H1 (cell line): ENCODE data around the gene PBX1. TPM values are rescaled to one million over a fixed set of nuclear protein-coding genes. Genes with fewer than 3 reads are reported as not detected.

Source experiments
- CTCF ChIA-PET: fragments of 300-600 bp; sonication (Branson Sonifier 250); formaldehyde crosslinking; loops from one replicate; lab custom pipeline; 2021; ENCODE audit not compliant: partially characterized antibody; lab: Charles Lee
- POLR2A ChIA-PET: fragments of 300-600 bp; sonication (Branson Sonifier 250); formaldehyde crosslinking; loops from one replicate; lab custom pipeline; 2021; ENCODE audit warnings: inconsistent platforms; ENCODE audit not compliant: partially characterized antibody; lab: Charles Lee
- DNase-seq, 2 experiments: peaks; one replicate each; pipeline versions ENCODE4 v3.0.0 to v3.0.0-alpha.2; 2010 to 2022; ENCODE audit warnings: low spot score in 2 of 2, low read depth in 1 of 2, mixed read lengths in 1 of 2
- FAIRE-seq: peaks from 2 replicates; lab custom pipeline; 2011; peaks lifted over from hg19 to GRCh38; lab: Jason Lieb, UNC
- H2AFZ ChIP-seq: 2 replicates; pipeline ENCODE4 v1.8.1; 2012; ENCODE audit warnings: low read length, inconsistent platforms
- H2AK5ac ChIP-seq: 2 replicates; pipeline ENCODE4 v1.6.1; 2013; ENCODE audit warnings: low read depth, low read length
- H2BK120ac ChIP-seq: replicated peaks from 2 replicates; pipeline ENCODE3; 2013; ENCODE audit warnings: low read depth, low read length, inconsistent platforms
- H2BK12ac ChIP-seq: 2 replicates; pipeline ENCODE4 v1.6.1; 2013; ENCODE audit warnings: low read depth, low read length
- H2BK15ac ChIP-seq: 2 replicates; pipeline ENCODE4 v1.6.1; 2013; ENCODE audit warnings: low read length
- H2BK20ac ChIP-seq: 2 replicates; pipeline ENCODE4 v1.6.1; 2013; ENCODE audit warnings: low read length
- H2BK5ac ChIP-seq: 2 replicates; pipeline ENCODE4 v1.6.1; 2013; ENCODE audit warnings: low read depth, low read length
- H3K14ac ChIP-seq: 2 replicates; pipeline ENCODE4 v1.6.1; 2013; ENCODE audit warnings: inconsistent platforms; ENCODE audit not compliant: insufficient read length
- H3K18ac ChIP-seq: 2 replicates; pipeline ENCODE4 v1.6.1; 2013; ENCODE audit warnings: low read length; ENCODE audit errors: extremely low read depth
- H3K23ac ChIP-seq: 2 replicates; pipeline ENCODE4 v1.6.1; 2013; ENCODE audit warnings: inconsistent platforms; ENCODE audit not compliant: insufficient read length
- H3K23me2 ChIP-seq: 2 replicates; pipeline ENCODE4 v1.6.1; 2013; ENCODE audit warnings: low read depth, low read length
- H3K27ac ChIP-seq: 2 replicates; pipeline ENCODE4 v1.6.1; 2011; ENCODE audit warnings: low read depth, low read length, inconsistent platforms
- H3K27me3 ChIP-seq, 4 experiments: replicated peaks in 1 of 4; 1 replicate in 1 of 4; 2 replicates in 3 of 4; pipeline versions ENCODE4 v1.6.1 to v1.8.1; 2011 to 2013; ENCODE audit warnings: low read length in 3 of 4, mild to moderate bottlenecking in 3 of 4, inconsistent platforms in 2 of 4, mixed read lengths in 2 of 4, moderate library complexity in 1 of 4; ENCODE audit not compliant: control insufficient read depth in 3 of 4, insufficient read depth in 3 of 4; ENCODE audit errors: extremely low read depth in 1 of 4
- H3K36me3 ChIP-seq, 4 experiments: 2 replicates each; pipeline versions ENCODE4 v1.6.1 to v1.8.1; 2011 to 2013; ENCODE audit warnings: mild to moderate bottlenecking in 4 of 4, low read length in 3 of 4, moderate library complexity in 2 of 4, control low read depth in 1 of 4, inconsistent platforms in 1 of 4; ENCODE audit not compliant: insufficient read depth in 4 of 4, control insufficient read depth in 2 of 4
- H3K4ac ChIP-seq: replicated peaks from 2 replicates; pipeline ENCODE3; 2013; ENCODE audit warnings: low read length, low read depth, mixed read lengths, inconsistent platforms; ENCODE audit not compliant: insufficient read length
- H3K4me1 ChIP-seq, 4 experiments: replicated peaks in 1 of 4; 1 replicate in 1 of 4; 2 replicates in 3 of 4; pipeline versions ENCODE4 v1.6.1 to v1.8.1; 2011 to 2013; ENCODE audit warnings: low read length in 3 of 4, inconsistent platforms in 2 of 4, mixed read lengths in 1 of 4; ENCODE audit not compliant: insufficient read depth in 4 of 4, control insufficient read depth in 3 of 4
- H3K4me2 ChIP-seq, 2 experiments: 2 replicates each; pipeline versions ENCODE4 v1.6.1 to v1.8.1; 2011 to 2013; ENCODE audit warnings: low read depth in 2 of 2, low read length in 2 of 2, control low read depth in 1 of 2, inconsistent platforms in 1 of 2, mild to moderate bottlenecking in 1 of 2; ENCODE audit not compliant: insufficient read depth in 1 of 2
- H3K4me3 ChIP-seq, 4 experiments: fragments of 200-600, 300-600 bp in 1 of 4; sonication (generic), shearing (Covaris generic), sonication (Bioruptor Twin) in 1 of 4; 2 replicates each; pipeline versions ENCODE4 v1.5.1 to v1.8.1; 2011 to 2016; ENCODE audit warnings: low read length in 4 of 4, low read depth in 3 of 4, control low read depth in 2 of 4, inconsistent platforms in 2 of 4, mild to moderate bottlenecking in 2 of 4, mixed read lengths in 1 of 4, moderate library complexity in 1 of 4; ENCODE audit not compliant: insufficient read depth in 2 of 4; ENCODE audit errors: extremely low read depth in 1 of 4
- H3K56ac ChIP-seq: replicated peaks from 2 replicates; pipeline ENCODE3; 2013; ENCODE audit warnings: low read depth, mild to moderate bottlenecking, mixed read lengths, low read length, inconsistent platforms; ENCODE audit not compliant: insufficient read length
- H3K79me1 ChIP-seq: 2 replicates; pipeline ENCODE4 v1.6.1; 2013; ENCODE audit warnings: low read depth, low read length, control low read depth
- H3K79me2 ChIP-seq, 2 experiments: 2 replicates each; pipeline versions ENCODE4 v1.6.1 to v1.8.1; 2012 to 2013; ENCODE audit warnings: low read length in 2 of 2, mild to moderate bottlenecking in 2 of 2, inconsistent platforms in 1 of 2; ENCODE audit not compliant: insufficient read depth in 2 of 2, control insufficient read depth in 1 of 2
- H3K9ac ChIP-seq, 4 experiments: replicated peaks in 1 of 4; 1 replicate in 1 of 4; 2 replicates in 3 of 4; pipeline versions ENCODE4 v1.6.1 to v1.8.1; 2011 to 2013; ENCODE audit warnings: low read depth in 3 of 4, low read length in 3 of 4, control low read depth in 2 of 4, mild to moderate bottlenecking in 2 of 4, moderate library complexity in 2 of 4, inconsistent platforms in 1 of 4; ENCODE audit errors: extremely low read depth in 1 of 4
- H3K9me3 ChIP-seq, 2 experiments: 2 replicates each; pipeline versions ENCODE4 v1.6.1 to v1.8.1; 2012 to 2013; ENCODE audit warnings: mild to moderate bottlenecking in 2 of 2, moderate library complexity in 2 of 2, control low read depth in 1 of 2, inconsistent platforms in 1 of 2, low read depth in 1 of 2, low read length in 1 of 2, mixed read lengths in 1 of 2; ENCODE audit not compliant: insufficient read depth in 2 of 2
- H4K20me1 ChIP-seq, 2 experiments: replicated peaks in 1 of 2; 2 replicates each; pipeline versions ENCODE3 to v1.8.1; 2011 to 2013; ENCODE audit warnings: inconsistent platforms in 2 of 2, low read length in 2 of 2, mild to moderate bottlenecking in 1 of 2; ENCODE audit not compliant: insufficient read depth in 2 of 2, control insufficient read depth in 1 of 2
- H4K5ac ChIP-seq: 2 replicates; pipeline ENCODE4 v1.6.1; 2013; ENCODE audit warnings: low read length, low read depth, mixed read lengths, inconsistent platforms; ENCODE audit not compliant: insufficient read length
- H4K8ac ChIP-seq: 2 replicates; pipeline ENCODE4 v1.8.0; 2013; ENCODE audit warnings: mild to moderate bottlenecking, moderate library complexity, low read length, inconsistent platforms; ENCODE audit not compliant: insufficient read depth; ENCODE audit errors: extremely low read depth
- H4K91ac ChIP-seq: replicated peaks from 2 replicates; pipeline ENCODE3; 2013; ENCODE audit warnings: low read length, mixed read lengths, inconsistent platforms; ENCODE audit not compliant: insufficient read length
- GTF2F1 ChIP-seq: IDR thresholded peaks from 2 replicates; pipeline ENCODE4 v1.6.1; 2012; ENCODE audit warnings: low read depth, low read length, improper control_type of control experiment, borderline replicate concordance
- WGBS, 2 experiments: shearing (Covaris generic) in 1 of 2; methylation state at CpG; one replicate each; pipeline versions ENCODE4 v1.1.6 to v1.1.7; 2013 to 2015; ENCODE audit warnings: low lambda C conversion rate in 2 of 2, mixed read lengths in 2 of 2, inconsistent platforms in 1 of 2, low coverage in 1 of 2, missing lambda C conversion rate in 1 of 2; ENCODE audit not compliant: insufficient replicate concordance in 2 of 2, insufficient coverage in 1 of 2, insufficient read length in 1 of 2; ENCODE audit errors: extremely low coverage in 1 of 2, missing lambda C conversion rate in 1 of 2; 5-methylcytosine and 5-hydroxymethylcytosine counted together
- polyA plus RNA-seq, 7 experiments: library from polyadenylated mRNA; depleted of rRNA in 3 of 7; stranded (reverse) in 5 of 7; unstranded in 2 of 7; fragments of >200 nt in 5 of 7; fragments of 200-250 nt in 2 of 7; gene quantifications; 1 replicate in 5 of 7; 2 replicates in 1 of 7; 4 replicates in 1 of 7; pipeline versions ENCODE4 v1.2.1 to v1.2.3, GENCODE V29; 2011 to 2013; ENCODE audit warnings: missing spikeins in 2 of 7, mixed read lengths in 2 of 7
- total RNA-seq: library from RNA; stranded (reverse); fragmentation: NEBNext Ultra II Directional; extraction: Animal tissue kit (Norgen Biotek cat#: 25700); gene quantifications from 2 replicates; pipeline ENCODE4 v1.2.1, GENCODE V29; 2021

PBX1 gene
- total and polyA plus RNA-seq, 2 of the 8 experiments (the other 6 are each of a cell fraction or from before 2014, with no cell fraction given): 87.4 to 124 TPM

- Histone ChIP-seq H3K23ac (no peak overlapping the region), H3K14ac (no peak overlapping the region), H4K20me1 (peaks cover 6 to 9% of the 10 kb centered on the region in 2 experiments), H3K4me1 (peaks cover 0 to 10% (median 2%) of the 10 kb centered on the region in 4 experiments; a peak in 4 of 7 replicates), H3K27ac (no peak overlapping the region), H3K27me3 (no peaks in the 10 kb centered on the region), H2BK20ac (no peak overlapping the region), H3K56ac (no peak overlapping the region), H2BK15ac (no peak overlapping the region), H3K36me3 (peaks cover 0 to 10% (median 5%) of the 10 kb centered on the region in 4 experiments; a peak in 4 of 8 replicates), H3K18ac (no peak overlapping the region), H2AFZ (no peak overlapping the region), H3K4me3 (no peak overlapping the region), H2BK5ac (no peak overlapping the region), H4K5ac (no peak overlapping the region), H2AK5ac (no peak overlapping the region), H4K8ac (no peak overlapping the region), H2BK120ac (no peak overlapping the region), H3K9ac (no peak overlapping the region), H2BK12ac (no peak overlapping the region), H3K9me3 (no peaks in the 10 kb centered on the region), H3K79me1 (peaks cover 3% of the 10 kb centered on the region; the same call in 1 of the 2 replicates), H4K91ac (no peak overlapping the region), H3K23me2 (no peaks in the 10 kb centered on the region), H3K79me2 (peaks cover 2 to 82% of the 10 kb centered on the region in 2 experiments; a peak in 3 of 4 replicates), H3K4me2 (no peak overlapping the region), H3K4ac (no peak overlapping the region)
- TF ChIP-seq GTF2F1: no peak
- DNase-seq: no peak
- WGBS, 2 experiments: 82% methylated on average over 4 of the region's 4 CpGs; no CpG with 5 or more reads in 1 of the 2 experiments
- no peak for FAIRE-seq
- POLR2A ChIA-PET: interaction anchor here (0.7 to 1.3 kb wide), 3 partner anchors 8 to 63 kb away, joined by 3 read pairs; no protein-coding TSS in a partner anchor
- CTCF ChIA-PET: interaction anchor here (1.0 to 7.7 kb wide), 3 partner anchors 12 to 69 kb away, joined by 3 to 37 read pairs (median 4); no protein-coding TSS in a partner anchor
Measured at GRCh38 chr1:164693564-164694359, 134.8 kb downstream of the PBX1 start.
